Natural killer cell (primary cell): ENCODE data around the gene KRTAP9-7. TPM values are rescaled to one million over a fixed set of nuclear protein-coding genes. Genes with fewer than 3 reads are reported as not detected.
A peak's percentile ranks its signal among the peaks of the same experiment; 100 is the strongest.

ENCODE experiments used
- ATAC-seq, 3 donors: fragments of 150-1000 bp in 2 of 3; fragments of 200-7000 bp in 1 of 3; cut with Tn5 transposase; 1 replicate in 1 of 3; 2 replicates in 2 of 3; pipeline ENCODE4 v1.10.0; 2021; ENCODE audit warnings: mild to moderate bottlenecking in 2 of 3, moderate library complexity in 2 of 3
- DNase-seq, 2 donors: peaks; one replicate each; pipeline versions ENCODE4 v3.0.0 to v3.0.0-alpha.2; 2013 to 2021; ENCODE audit warnings: mixed read lengths in 1 of 2
- H3K27ac ChIP-seq: one replicate; pipeline ENCODE4 v1.5.1; 2013; ENCODE audit warnings: mild to moderate bottlenecking, low read length
- H3K27me3 ChIP-seq: one replicate; pipeline ENCODE4 v1.6.1; 2013; ENCODE audit warnings: low read length; ENCODE audit not compliant: control insufficient read depth, insufficient read depth
- H3K36me3 ChIP-seq: one replicate; pipeline ENCODE4 v1.6.1; 2013; ENCODE audit warnings: low read length; ENCODE audit not compliant: control insufficient read depth, insufficient read depth
- H3K4me1 ChIP-seq: one replicate; pipeline ENCODE4 v1.6.1; 2013; ENCODE audit warnings: low read length; ENCODE audit not compliant: control insufficient read depth, insufficient read depth
- H3K4me3 ChIP-seq: one replicate; pipeline ENCODE4 v1.5.1; 2013; ENCODE audit warnings: low read length
- H3K9me3 ChIP-seq: one replicate; pipeline ENCODE4 v1.6.1; 2013; ENCODE audit warnings: low read length; ENCODE audit not compliant: control insufficient read depth, insufficient read depth
- H3K27ac Mint-ChIP-seq, 2 donors: one replicate each; pipeline ENCODE4 v1.8.0; 2022; ENCODE audit warnings: mild to moderate bottlenecking in 2 of 2, mixed read lengths in 2 of 2, moderate library complexity in 1 of 2
- H3K27me3 Mint-ChIP-seq, 2 donors: one replicate each; pipeline ENCODE4 v1.8.0; 2022; ENCODE audit warnings: low read depth in 2 of 2, mixed read lengths in 2 of 2
- H3K36me3 Mint-ChIP-seq: one replicate; pipeline ENCODE4 v1.8.0; 2022; ENCODE audit warnings: mixed read lengths
- H3K4me1 Mint-ChIP-seq, 2 donors: one replicate each; pipeline ENCODE4 v1.8.0; 2022; ENCODE audit warnings: mixed read lengths in 2 of 2
- H3K4me3 Mint-ChIP-seq: one replicate; pipeline ENCODE4 v1.8.0; 2022; ENCODE audit warnings: mild to moderate bottlenecking, moderate library complexity, mixed read lengths
- H3K9me3 Mint-ChIP-seq, 2 donors: one replicate each; pipeline ENCODE4 v1.8.0; 2022; ENCODE audit warnings: mixed read lengths in 2 of 2
- CTCF ChIP-seq: fragments of 200-600 bp; IDR thresholded peaks from one replicate; pipeline ENCODE4 v1.8.0; 2022; ENCODE audit warnings: antibody characterized with exemption
- WGBS: methylation state at CpG from one replicate; pipeline ENCODE4 v1.1.7; 2013; ENCODE audit warnings: missing lambda C conversion rate; ENCODE audit not compliant: insufficient coverage; 5-methylcytosine and 5-hydroxymethylcytosine counted together
- intact Hi-C: fragments of 100-400 bp; cut with micrococcal nuclease; formaldehyde crosslinking; loops from one replicate; pipeline ENCODE4 v1.14.2; 2022
- total RNA-seq, 4 donors: library from RNA; stranded (reverse); fragments of 120-200 nt in 1 of 4; gene quantifications; one replicate each; pipeline versions ENCODE4 v1.2.3 to v1.2.4, GENCODE V29; 2013 to 2022

KRTAP9-7 gene
- total RNA-seq, 3 donors from 2014 or later (not counting 1 experiment from before 2014, with no cell fraction given): not detected

DNA sequence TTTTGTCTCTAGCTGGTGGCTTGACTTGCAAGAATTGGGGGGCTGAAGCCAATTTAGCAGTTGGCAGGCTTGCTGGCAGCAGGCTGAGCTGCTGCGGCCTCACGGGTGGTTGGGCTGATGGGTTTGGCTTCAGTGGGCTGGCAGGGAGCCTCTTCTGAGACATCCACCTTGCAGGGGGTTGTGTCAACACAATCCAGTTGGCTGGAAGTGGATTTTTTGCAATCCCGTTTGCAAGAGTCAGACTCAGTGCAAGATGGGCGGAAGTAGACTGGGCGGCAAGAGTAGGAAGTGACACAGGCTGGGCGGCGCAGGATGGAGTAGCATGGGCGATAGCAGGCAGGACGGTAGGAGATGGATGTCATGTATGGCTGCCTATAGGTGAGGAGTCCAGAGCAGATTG lies 32.1 kb downstream of the KRTAP9-7 start:
- peak overlapping the region; percentile 81 for H3K4me3 Mint-ChIP-seq
- ATAC-seq: no peak
- Histone ChIP-seq H3K27ac (peak overlapping the region; percentile 83), H3K4me1 (peaks cover 38% of the 10 kb centered on the region), H3K27me3 (no peaks in the 10 kb centered on the region), H3K36me3 (no peaks in the 10 kb centered on the region), H3K4me3 (no peak overlapping the region), H3K9me3 (no peaks in the 10 kb centered on the region)
- no peak for TF ChIP-seq CTCF
- peaks cover 0 to 4% of the 10 kb centered on the region in 2 donors for H3K27me3 Mint-ChIP-seq
- peaks cover 45 to 49% of the 10 kb centered on the region in 2 donors for H3K4me1 Mint-ChIP-seq
- DNase-seq: peak in 1 of 2 donors; percentile 29
- no peaks in the 10 kb centered on the region for H3K9me3 Mint-ChIP-seq
- no peaks in the 10 kb centered on the region for H3K36me3 Mint-ChIP-seq
- intact Hi-C loops: no loop called here
- peak overlapping the region; percentile 86 to 89 for H3K27ac Mint-ChIP-seq
- 86% methylated on average over 9 of the region's 9 CpGs for whole genome bisulfite sequencing

DNA sequence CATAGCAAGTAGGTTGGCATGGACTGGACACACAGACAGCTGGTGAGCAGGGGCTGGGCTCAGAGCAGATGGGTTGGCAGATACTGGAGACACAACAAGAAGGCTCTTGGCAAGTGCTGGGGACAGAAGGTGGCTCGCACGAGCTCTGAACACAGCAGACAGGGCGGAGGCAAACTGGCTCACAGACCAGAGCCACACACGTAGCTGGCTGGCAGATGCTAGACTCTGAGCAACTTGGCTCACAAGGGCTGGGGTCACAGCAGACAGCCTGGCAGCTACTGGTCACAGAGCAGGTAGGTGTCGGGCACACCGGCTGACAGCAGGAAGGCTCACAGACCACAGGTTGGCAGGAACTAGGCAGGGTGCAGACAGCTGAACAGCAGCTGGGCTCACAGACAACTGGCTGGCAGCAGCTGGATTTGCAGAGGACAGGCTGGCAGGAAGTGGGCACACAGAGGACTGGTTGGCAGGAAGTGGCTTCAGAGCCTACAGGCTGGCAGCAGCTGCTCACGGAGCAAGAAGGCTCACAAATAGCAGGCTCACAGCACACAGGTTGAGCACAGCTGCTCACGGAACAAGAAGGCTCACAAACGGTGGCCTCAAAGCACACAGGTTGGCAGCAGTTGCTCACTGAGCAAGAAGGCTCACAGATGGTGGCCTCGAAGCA lies 32.9 kb downstream of the KRTAP9-7 start:
- peaks cover 38% of the 10 kb centered on the region for H3K4me1 ChIP-seq
- WGBS: under 1% methylated on average over 10 of the region's 10 CpGs
- H3K4me1 Mint-ChIP-seq: peaks cover 45 to 49% of the 10 kb centered on the region in 2 donors

DNA sequence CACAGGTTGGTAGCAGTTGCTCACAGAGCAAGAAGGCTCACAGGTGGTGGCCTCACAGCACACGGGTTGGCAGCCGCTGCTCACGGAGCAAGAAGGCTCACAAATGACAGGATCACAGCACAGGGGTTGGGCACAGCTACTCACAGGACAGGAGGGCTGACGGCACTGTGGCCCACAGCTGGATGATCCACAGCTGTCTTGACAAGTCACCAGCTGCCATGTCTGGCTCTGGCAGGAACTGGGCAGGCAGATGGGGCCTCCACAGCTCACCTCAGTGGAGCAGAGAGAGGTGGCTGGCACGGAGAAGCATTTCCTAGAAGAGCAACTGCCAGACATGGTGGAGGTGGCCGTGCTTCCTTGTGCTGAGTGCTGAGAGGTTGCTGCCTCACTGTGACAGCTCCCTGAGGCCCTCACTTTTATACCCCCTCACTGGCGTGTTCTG lies 33.4 kb downstream of the KRTAP9-7 start, which contains the start of gene KRTAP16-1:
KRTAP16-1 (minus strand) TSS at position 392 of the 442 bp plus-strand sequence; CDS start at position 336, 56 bp downstream.
- Histone ChIP-seq H3K4me3 (no peak within 1 kb of the TSS), H3K4me1 (peaks cover 38% of the 10 kb centered on the region), H3K9me3 (no peaks in the 10 kb centered on the region), H3K27me3 (no peaks in the 10 kb centered on the region), H3K27ac (peak within 1 kb of the TSS; percentile 83), H3K36me3 (no peaks in the 10 kb centered on the region)
- Mint-ChIP-seq H3K27ac (peak within 1 kb of the TSS; percentile 86 to 89), H3K36me3 (no peaks in the 10 kb centered on the region), H3K4me1 (peaks cover 45 to 49% of the 10 kb centered on the region in 2 donors), H3K4me3 (peak within 1 kb of the TSS; percentile 81), H3K27me3 (peaks cover 0 to 4% of the 10 kb centered on the region in 2 donors), H3K9me3 (no peaks in the 10 kb centered on the region)
- intact Hi-C loops: no loop called here
- no peak for TF ChIP-seq CTCF
- ATAC-seq (peak in 2 of 3 donors; percentile 54 to 63), DNase-seq (no peak)
- WGBS: 9% methylated on average over 7 of the region's 7 CpGs

More for the DNA sequence above, 32.9 kb downstream of the KRTAP9-7 start:
- H3K36me3 Mint-ChIP-seq: no peaks in the 10 kb centered on the region
- H3K27ac Mint-ChIP-seq: peak overlapping the region; percentile 86 to 89
- intact Hi-C loops: no loop called here
- TF ChIP-seq CTCF: no peak
- H3K4me3 Mint-ChIP-seq: peak overlapping the region; percentile 81
- Histone ChIP-seq H3K27ac (peak overlapping the region; percentile 83), H3K36me3 (no peaks in the 10 kb centered on the region), H3K4me3 (no peak overlapping the region), H3K9me3 (no peaks in the 10 kb centered on the region), H3K27me3 (no peaks in the 10 kb centered on the region)
- ATAC-seq (peak; percentile 78 to 86 (median 82)), DNase-seq (peak; percentile 51 to 93)
- no peaks in the 10 kb centered on the region for H3K9me3 Mint-ChIP-seq
- peaks cover 0 to 4% of the 10 kb centered on the region in 2 donors for H3K27me3 Mint-ChIP-seq
